Renal cortical epithelial cell (primary cell): Measurements from ENCODE around the gene AQP6. TPM values are rescaled to one million over a fixed set of nuclear protein-coding genes. Genes with fewer than 3 reads are reported as not detected.

Experiments used
- DNase-seq: peaks from one replicate; pipeline ENCODE4 v3.0.0-alpha.2; 2011; ENCODE audit warnings: low read depth
- total RNA-seq: library from RNA; depleted of rRNA; stranded (reverse); fragments of >200 nt; gene quantifications from 2 replicates; pipeline ENCODE4 v1.2.3, GENCODE V29; 2014

AQP6 gene
- total RNA-seq, 1 donor from 2014 or later = not detected

- DNase-seq = no peak
These were observed 16.7 kb upstream of the AQP6 start for GRCh38 chr12:49955899-49956662.

- peak; percentile 51 for DNase-seq
These were observed 15.8 kb upstream of the AQP6 start for GRCh38 chr12:49956663-49957569.

GRCh38 chr12:49957570-49957967 lies 15.2 kb upstream of the AQP6 start:
- no peak for DNase-seq

- peak; percentile 87 for DNase-seq
These were observed 12.9 kb upstream of the AQP6 start for GRCh38 chr12:49959685-49960473.

DNA sequence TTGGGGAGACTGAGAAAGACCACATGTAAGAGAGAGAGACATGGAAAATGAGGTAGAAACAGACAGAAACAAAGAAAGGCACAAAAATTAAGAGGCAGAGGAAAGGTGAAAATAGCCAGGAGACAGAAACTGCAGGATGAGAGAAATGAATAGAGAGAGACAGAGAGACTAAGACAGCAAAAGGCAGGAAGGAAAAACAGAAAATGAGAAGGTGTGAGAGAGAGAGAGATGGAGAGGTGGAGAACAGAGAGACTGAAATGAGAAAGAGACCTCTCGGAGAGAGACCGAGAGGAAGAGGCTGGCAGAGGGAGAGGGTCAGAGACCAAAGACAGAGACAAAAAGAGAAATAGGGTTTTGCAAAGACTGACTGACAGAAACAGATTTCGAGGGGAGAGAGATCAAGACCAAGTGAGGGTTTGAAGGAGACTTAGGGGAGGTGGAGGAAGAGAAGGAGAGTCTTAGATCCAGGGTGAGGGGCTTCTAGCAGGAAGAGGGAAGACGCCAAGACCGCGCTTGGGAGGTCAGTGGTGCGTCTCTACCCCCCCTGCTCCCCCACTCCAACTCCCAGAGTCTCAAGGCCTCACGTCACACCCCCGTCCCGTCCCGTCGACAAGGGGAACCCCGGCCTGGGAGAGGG lies 12.2 kb upstream of the AQP6 start:
- no peak for DNase-seq

- DNase-seq = no peak
These were observed 11.4 kb upstream of the AQP6 start, which contains the start of gene AQP5 for GRCh38 chr12:49961111-49961922. AQP5 (plus strand) TSS chr12:49961872; CDS start chr12:49962018, 146 bp downstream.

DNA sequence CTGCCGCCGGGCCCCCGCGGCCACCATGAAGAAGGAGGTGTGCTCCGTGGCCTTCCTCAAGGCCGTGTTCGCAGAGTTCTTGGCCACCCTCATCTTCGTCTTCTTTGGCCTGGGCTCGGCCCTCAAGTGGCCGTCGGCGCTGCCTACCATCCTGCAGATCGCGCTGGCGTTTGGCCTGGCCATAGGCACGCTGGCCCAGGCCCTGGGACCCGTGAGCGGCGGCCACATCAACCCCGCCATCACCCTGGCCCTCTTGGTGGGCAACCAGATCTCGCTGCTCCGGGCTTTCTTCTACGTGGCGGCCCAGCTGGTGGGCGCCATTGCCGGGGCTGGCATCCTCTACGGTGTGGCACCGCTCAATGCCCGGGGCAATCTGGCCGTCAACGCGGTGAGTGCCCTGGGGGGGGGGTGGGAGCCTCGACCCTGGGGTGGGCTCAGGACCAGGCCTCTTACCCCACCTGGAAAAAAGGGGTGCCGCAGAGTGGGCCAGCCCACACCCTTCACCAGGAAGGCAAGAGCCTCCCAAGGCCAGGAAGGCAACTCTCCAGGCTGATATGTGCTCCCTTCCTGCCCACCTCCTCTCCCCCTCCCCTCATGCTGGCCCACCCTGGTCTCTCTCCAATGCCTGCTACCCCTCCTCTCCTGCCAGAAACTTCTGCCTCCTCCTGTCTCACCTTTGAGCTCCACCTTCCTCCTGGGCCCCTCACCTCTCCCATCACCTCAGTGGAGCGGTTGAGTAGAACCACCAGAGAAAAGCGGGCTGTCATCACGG lies 10.6 kb upstream of the AQP6 start:
- no peak for DNase-seq

GRCh38 chr12:49962861-49963765 lies 9.6 kb upstream of the AQP6 start:
- DNase-seq = peak; percentile 87

DNA sequence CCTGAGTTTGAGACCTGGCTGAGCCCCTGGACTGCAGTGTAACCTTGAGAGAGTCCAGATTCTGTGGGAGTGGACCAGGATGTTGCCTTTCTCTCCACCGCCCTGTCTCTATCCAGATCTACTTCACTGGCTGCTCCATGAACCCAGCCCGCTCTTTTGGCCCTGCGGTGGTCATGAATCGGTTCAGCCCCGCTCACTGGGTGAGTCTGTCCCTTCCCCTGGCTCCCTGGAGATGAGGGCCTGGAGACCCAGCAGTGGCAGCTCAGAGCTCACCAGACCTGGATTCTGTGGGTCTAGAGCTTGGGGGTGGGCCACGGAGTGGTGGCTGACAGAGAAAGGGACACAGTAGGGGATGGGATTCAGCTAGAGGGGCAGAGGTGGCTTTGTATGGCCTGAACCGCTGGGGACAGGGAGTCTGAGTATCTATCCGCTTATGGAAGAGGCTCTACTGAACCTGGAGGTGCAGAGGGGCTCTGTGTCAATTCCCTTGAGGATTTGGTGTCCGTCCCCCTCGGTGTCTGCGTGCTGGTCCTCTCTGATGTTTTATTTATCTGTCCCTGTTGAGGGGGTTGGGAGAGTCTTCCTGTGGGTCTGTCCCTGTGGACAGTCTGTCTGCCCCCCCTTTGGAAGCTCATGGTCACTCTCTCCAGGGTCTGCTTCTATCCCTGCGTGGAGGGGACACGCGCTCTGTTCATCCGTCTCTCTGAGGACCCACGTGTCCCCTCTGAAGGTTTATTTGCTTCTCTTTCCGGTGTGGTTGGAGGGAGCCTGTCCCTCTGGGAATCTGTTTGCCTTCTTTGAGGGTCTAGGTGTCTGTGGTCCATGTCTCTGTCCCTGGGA lies 8.6 kb upstream of the AQP6 start:
- DNase-seq = no peak

- DNase-seq = no peak
These were observed 7.7 kb upstream of the AQP6 start for GRCh38 chr12:49964849-49965624.

DNA sequence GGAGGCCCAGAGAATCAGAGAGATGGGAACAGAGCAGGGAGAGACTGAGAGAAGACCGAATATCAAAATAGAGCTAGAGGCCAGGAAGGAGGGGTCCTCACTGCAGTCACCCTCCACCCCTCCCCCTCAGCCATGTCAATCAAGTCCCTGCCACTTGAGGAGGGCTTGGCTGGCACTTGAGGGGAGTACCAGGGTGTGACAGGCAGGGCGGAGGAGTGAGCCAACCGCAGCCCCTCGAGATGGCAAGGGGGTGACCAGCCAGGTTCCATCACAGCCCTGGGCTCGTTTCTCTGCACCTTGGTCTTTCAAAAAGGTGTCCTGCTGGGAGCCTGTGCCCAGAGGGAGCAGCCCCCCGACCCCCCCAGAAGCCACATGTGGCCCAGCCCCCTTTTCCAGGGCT lies 6.9 kb upstream of the AQP6 start:
- DNase-seq = no peak

GRCh38 chr12:49966511-49967041 lies 6.2 kb upstream of the AQP6 start:
- no peak for DNase-seq

GRCh38 chr12:49967042-49967776 lies 5.5 kb upstream of the AQP6 start:
- peak; percentile 61 for DNase-seq

GRCh38 chr12:49967777-49968250 lies 4.9 kb upstream of the AQP6 start:
- DNase-seq = no peak

DNA sequence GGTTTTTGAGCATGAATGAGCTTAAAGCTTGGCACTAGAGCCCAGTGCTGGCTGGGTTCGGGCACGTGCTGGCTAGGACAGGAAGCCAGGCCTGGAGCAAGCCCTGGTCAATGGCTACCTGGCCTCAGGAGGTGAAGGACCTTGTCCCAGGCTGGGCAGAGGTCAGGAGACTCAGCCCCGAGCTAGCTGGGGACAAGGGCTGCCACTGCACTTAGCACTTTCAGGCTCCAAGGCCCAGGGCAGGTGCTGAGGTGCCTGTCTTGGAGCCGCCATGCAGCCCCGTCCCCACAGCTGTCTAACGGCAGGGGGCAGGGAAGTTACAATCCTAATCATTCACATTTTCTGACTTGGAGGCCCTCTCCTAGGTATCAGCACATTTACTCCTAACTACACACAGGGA lies 4.3 kb upstream of the AQP6 start:
- no peak for DNase-seq

- DNase-seq = no peak
These were observed 3.7 kb upstream of the AQP6 start for GRCh38 chr12:49969027-49969426.
